H9 (cell line): ENCODE measurements around the gene TCF20. TPM values are rescaled to one million over a fixed set of nuclear protein-coding genes. Genes with fewer than 3 reads are reported as not detected.

Experiments
- DNase-seq: peaks from one replicate; pipeline ENCODE4 v3.0.0-alpha.2; 2017
- H2AFZ ChIP-seq: one replicate; pipeline ENCODE4 v1.6.1; 2013; ENCODE audit warnings: mild to moderate bottlenecking, low read length, control low read depth, moderate library complexity
- H2AK5ac ChIP-seq: 2 replicates; pipeline ENCODE4 v1.6.1; 2013; ENCODE audit warnings: low read length, control low read depth, mixed read lengths; ENCODE audit not compliant: insufficient read length
- H2BK120ac ChIP-seq: one replicate; pipeline ENCODE4 v1.6.1; 2013; ENCODE audit warnings: low read depth, mild to moderate bottlenecking, low read length, control low read depth, inconsistent platforms; ENCODE audit not compliant: poor library complexity, severe bottlenecking
- H2BK12ac ChIP-seq: 2 replicates; pipeline ENCODE4 v1.6.1; 2013; ENCODE audit warnings: low read length, control low read depth, mixed read lengths, low read depth; ENCODE audit not compliant: insufficient read length
- H2BK15ac ChIP-seq: 2 replicates; pipeline ENCODE4 v1.6.1; 2013; ENCODE audit warnings: low read depth, low read length, control low read depth
- H2BK20ac ChIP-seq: one replicate; pipeline ENCODE4 v1.6.1; 2013; ENCODE audit warnings: low read depth, mild to moderate bottlenecking, low read length, control low read depth, inconsistent platforms; ENCODE audit not compliant: poor library complexity, severe bottlenecking
- H2BK5ac ChIP-seq: 2 replicates; pipeline ENCODE4 v1.6.1; 2013; ENCODE audit warnings: low read length, control low read depth, mixed read lengths; ENCODE audit not compliant: insufficient read length
- H3K14ac ChIP-seq: 2 replicates; pipeline ENCODE4 v1.6.1; 2013; ENCODE audit warnings: low read length, control low read depth; ENCODE audit not compliant: insufficient read depth
- H3K18ac ChIP-seq: 2 replicates; pipeline ENCODE4 v1.6.1; 2013; ENCODE audit warnings: low read depth, mild to moderate bottlenecking, mixed read lengths, low read length, control low read depth; ENCODE audit not compliant: insufficient read length
- H3K23ac ChIP-seq: 2 replicates; pipeline ENCODE4 v1.6.1; 2013; ENCODE audit warnings: low read length, control low read depth, mixed read lengths, low read depth; ENCODE audit not compliant: insufficient read length
- H3K23me2 ChIP-seq: 2 replicates; pipeline ENCODE4 v1.6.1; 2013; ENCODE audit warnings: low read depth, mild to moderate bottlenecking, mixed read lengths, low read length, control low read depth; ENCODE audit not compliant: insufficient read length, poor library complexity, severe bottlenecking
- H3K27ac ChIP-seq: 2 replicates; pipeline ENCODE4 v1.5.1; 2013; ENCODE audit warnings: low read length, control low read depth, mixed read lengths, low read depth; ENCODE audit not compliant: insufficient read length
- H3K27me3 ChIP-seq: 2 replicates; pipeline ENCODE4 v1.6.1; 2013; ENCODE audit warnings: low read length, control low read depth, inconsistent platforms; ENCODE audit not compliant: insufficient read depth
- H3K4ac ChIP-seq: 2 replicates; pipeline ENCODE4 v1.6.1; 2013; ENCODE audit warnings: low read depth, mild to moderate bottlenecking, control low read depth, inconsistent platforms, low read length, moderate library complexity
- H3K4me1 ChIP-seq: 2 replicates; pipeline ENCODE4 v1.6.1; 2013; ENCODE audit warnings: low read length, control low read depth, inconsistent platforms; ENCODE audit not compliant: insufficient read depth
- H3K4me2 ChIP-seq: 2 replicates; pipeline ENCODE4 v1.6.1; 2013; ENCODE audit warnings: low read length, control low read depth, mixed read lengths; ENCODE audit not compliant: insufficient read length, insufficient read depth
- H3K56ac ChIP-seq: 2 replicates; pipeline ENCODE4 v1.6.1; 2013; ENCODE audit warnings: low read depth, mild to moderate bottlenecking, mixed read lengths, low read length, control low read depth; ENCODE audit not compliant: insufficient read length
- H3K79me1 ChIP-seq: 2 replicates; pipeline ENCODE4 v1.6.1; 2013; ENCODE audit warnings: low read depth, mild to moderate bottlenecking, moderate library complexity, low read length, control low read depth, inconsistent platforms; ENCODE audit not compliant: insufficient read depth, poor library complexity, severe bottlenecking
- H3K79me2 ChIP-seq: 2 replicates; pipeline ENCODE4 v1.6.1; 2013; ENCODE audit warnings: low read length, control low read depth, inconsistent platforms; ENCODE audit not compliant: insufficient read depth
- H3K9ac ChIP-seq: 2 replicates; pipeline ENCODE4 v1.6.1; 2013; ENCODE audit warnings: low read length, control low read depth, mixed read lengths; ENCODE audit not compliant: insufficient read length; ENCODE audit errors: extremely low read depth
- H3K9me3 ChIP-seq: one replicate; pipeline ENCODE4 v1.6.1; 2013; ENCODE audit warnings: low read depth, low read length, inconsistent platforms; ENCODE audit not compliant: control insufficient read depth
- H3T11ph ChIP-seq: one replicate; pipeline ENCODE4 v1.6.1; 2013; ENCODE audit warnings: mild to moderate bottlenecking, low read length, control low read depth, inconsistent platforms
- H4K20me1 ChIP-seq: one replicate; pipeline ENCODE4 v1.6.1; 2013; ENCODE audit not compliant: control insufficient read depth, insufficient read length, insufficient read depth
- H4K5ac ChIP-seq: 2 replicates; pipeline ENCODE4 v1.6.1; 2013; ENCODE audit warnings: low read depth, mild to moderate bottlenecking, mixed read lengths, low read length, control low read depth; ENCODE audit not compliant: insufficient read length
- H4K8ac ChIP-seq: replicated peaks from 2 replicates; pipeline ENCODE4 v1.6.1; 2013; ENCODE audit warnings: low read length, control low read depth, mixed read lengths, low read depth; ENCODE audit not compliant: insufficient read length
- H4K91ac ChIP-seq: 2 replicates; pipeline ENCODE4 v1.6.1; 2013; ENCODE audit warnings: low read depth, mild to moderate bottlenecking, moderate library complexity, mixed read lengths, low read length, control low read depth; ENCODE audit not compliant: insufficient read length
- H3K27ac Mint-ChIP-seq, 3 experiments: 2 replicates in 2 of 3; 3 replicates in 1 of 3; pipeline ENCODE4 v1.8.0; 2020 to 2021; ENCODE audit warnings: mixed read lengths in 3 of 3, mild to moderate bottlenecking in 1 of 3, moderate library complexity in 1 of 3
- H3K27me3 Mint-ChIP-seq: 2 replicates; pipeline ENCODE4 v1.8.0; 2021; ENCODE audit warnings: low read depth, mild to moderate bottlenecking, moderate library complexity, mixed read lengths
- H3K36me3 Mint-ChIP-seq, 3 experiments: 2 replicates in 2 of 3; 3 replicates in 1 of 3; pipeline ENCODE4 v1.8.0; 2020 to 2021; ENCODE audit warnings: low read depth in 3 of 3, mixed read lengths in 3 of 3; ENCODE audit not compliant: insufficient read depth in 1 of 3
- H3K4me1 Mint-ChIP-seq, 2 experiments: 2 replicates each; pipeline ENCODE4 v1.8.0; 2020; ENCODE audit warnings: mixed read lengths in 2 of 2
- H3K4me3 Mint-ChIP-seq, 2 experiments: 2 replicates in 1 of 2; 3 replicates in 1 of 2; pipeline ENCODE4 v1.8.0; 2020 to 2021; ENCODE audit warnings: mild to moderate bottlenecking in 2 of 2, mixed read lengths in 2 of 2, moderate library complexity in 1 of 2
- H3K9me3 Mint-ChIP-seq, 2 experiments: 2 replicates in 1 of 2; 3 replicates in 1 of 2; pipeline ENCODE4 v1.8.0; 2020; ENCODE audit warnings: mild to moderate bottlenecking in 2 of 2, mixed read lengths in 2 of 2, moderate library complexity in 1 of 2
- CTCF ChIP-seq: fragments of 200-600 bp; sonication (generic); conservative IDR thresholded peaks from 3 replicates; pipeline ENCODE4 v1.8.0; 2021; ENCODE audit warnings: antibody characterized with exemption, mild to moderate bottlenecking
- WGBS: extraction: QIAGEN DNeasy Blood & Tissue Kit; methylation state at CpG from one replicate; pipeline ENCODE4 v1.1.7; 2013; ENCODE audit warnings: missing lambda C conversion rate, low lambda C conversion rate, mixed read lengths; ENCODE audit not compliant: insufficient read length; ENCODE audit errors: extremely low coverage; 5-methylcytosine and 5-hydroxymethylcytosine counted together
- total RNA-seq: library from RNA; stranded (reverse); gene quantifications from 2 replicates; pipeline ENCODE4 v1.2.1, GENCODE V29; 2021

TCF20 gene
- total RNA-seq, 1 experiment from 2014 or later: 75.6 TPM

DNA sequence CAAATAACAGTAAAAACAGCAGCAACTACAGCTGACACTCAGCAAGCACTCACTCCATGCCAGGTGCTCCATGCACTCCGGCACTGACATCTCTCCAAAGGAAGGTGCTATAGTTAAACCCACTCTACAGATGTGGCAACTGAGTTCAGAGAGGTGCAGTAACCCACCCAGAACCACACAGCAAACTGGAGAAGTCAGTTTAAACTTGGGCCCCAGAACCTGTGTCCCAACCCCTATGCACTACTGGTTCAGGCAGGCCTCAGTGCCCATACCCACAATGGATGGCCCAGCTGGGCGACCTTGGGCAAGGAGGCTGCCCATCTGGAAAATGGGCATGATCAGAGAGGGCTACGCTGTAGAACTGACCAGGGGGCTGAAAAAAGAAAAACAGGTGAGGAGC is 26.4 kb upstream of the TCF20 start:
- no peaks in the 10 kb centered on the region for H3K9me3 Mint-ChIP-seq
- no peak overlapping the region for H4K8ac ChIP-seq
- H2AK5ac ChIP-seq: no peak overlapping the region
- H3K36me3 Mint-ChIP-seq: no peaks in the 10 kb centered on the region
- H2BK12ac ChIP-seq: no peak overlapping the region
- no peak overlapping the region for H3K4ac ChIP-seq
- no peak overlapping the region for H3K18ac ChIP-seq
- H3K4me2 ChIP-seq: no peak overlapping the region
- H2BK120ac ChIP-seq: no peak overlapping the region
- no peak for TF ChIP-seq CTCF
- H3K23ac ChIP-seq: no peak overlapping the region
- H2AFZ ChIP-seq: no peak overlapping the region
- H3K23me2 ChIP-seq: peaks cover 4% of the 10 kb centered on the region
- H3K9me3 ChIP-seq: no peaks in the 10 kb centered on the region
- H3K79me1 ChIP-seq: no peaks in the 10 kb centered on the region
- no peak overlapping the region for H2BK5ac ChIP-seq
- no peak overlapping the region for H2BK15ac ChIP-seq
- no peak for DNase-seq
- peaks cover 59 to 77% of the 10 kb centered on the region in 2 experiments for H3K4me1 Mint-ChIP-seq
- no peak overlapping the region for H4K91ac ChIP-seq
- no peak overlapping the region for H3K14ac ChIP-seq
- H3K27ac ChIP-seq: no peak overlapping the region
- H3T11ph ChIP-seq: no peak overlapping the region
- no peak overlapping the region for H2BK20ac ChIP-seq
- H4K5ac ChIP-seq: no peak overlapping the region
- no peak overlapping the region for H3K56ac ChIP-seq
- peaks cover 15% of the 10 kb centered on the region for H3K4me1 ChIP-seq
- no peak overlapping the region; a peak in 1 of 7 replicates for H3K27ac Mint-ChIP-seq
- H3K27me3 Mint-ChIP-seq: peaks cover 15% of the 10 kb centered on the region
- WGBS: no CpG with 5 or more reads among the region's 3 CpGs
- no peak overlapping the region for H3K4me3 Mint-ChIP-seq
- H4K20me1 ChIP-seq: no peaks in the 10 kb centered on the region
- no peaks in the 10 kb centered on the region for H3K27me3 ChIP-seq
- H3K79me2 ChIP-seq: no peaks in the 10 kb centered on the region
- H3K9ac ChIP-seq: no peak overlapping the region
